ENCODE measurements around the gene ADAR.

DNA sequence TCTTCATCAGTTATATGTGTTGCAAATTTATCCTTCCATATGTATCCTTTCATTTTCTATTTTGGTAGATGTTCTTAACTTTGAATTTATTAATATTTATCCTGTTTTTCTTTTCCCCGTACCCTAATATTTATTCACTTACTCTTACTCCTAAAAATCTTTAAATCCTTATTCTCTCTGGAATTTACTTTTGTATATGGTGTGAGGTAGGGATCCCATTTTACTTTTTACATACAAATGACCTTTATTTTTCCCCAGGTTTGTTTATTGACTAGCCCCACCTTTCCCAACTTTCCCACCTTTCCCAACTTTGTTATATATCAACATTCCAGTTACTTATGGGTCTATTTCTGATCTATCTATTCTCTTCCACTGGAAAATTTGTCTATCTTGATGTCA lies 21.7 kb upstream of the ADAR start:
- TF ChIP-seq CTCF (IDR thresholded peaks at IDR 0.05; ENCODE audit: low read depth, low read length) (no peak), MAX (IDR thresholded peaks at IDR 0.05; ENCODE audit: low read depth, low read length) (no peak), MYC (IDR thresholded peaks at IDR 0.05; ENCODE audit: low read depth, low read length) (no peak), POLR2A (IDR thresholded peaks at IDR 0.05; ENCODE audit: extremely low read depth, insufficient read length) (no peak)

Data from NB4 (cell line).